HG03342 (cell line): ENCODE results near the gene RELA.
"Not testable (repeated sequence)": the region's sequence is repeated elsewhere in the genome, so short reads cannot be mapped to it uniquely, and the experiment has no call there.

ENCODE experiments used
- ATAC-seq: cut with Tn5 transposase; IDR thresholded peaks from one replicate; pipeline ENCODE4 v1.9.1; 2021; ENCODE audit warnings: mild to moderate bottlenecking, moderate library complexity; ENCODE audit not compliant: unreplicated experiment

Gene RELA

DNA sequence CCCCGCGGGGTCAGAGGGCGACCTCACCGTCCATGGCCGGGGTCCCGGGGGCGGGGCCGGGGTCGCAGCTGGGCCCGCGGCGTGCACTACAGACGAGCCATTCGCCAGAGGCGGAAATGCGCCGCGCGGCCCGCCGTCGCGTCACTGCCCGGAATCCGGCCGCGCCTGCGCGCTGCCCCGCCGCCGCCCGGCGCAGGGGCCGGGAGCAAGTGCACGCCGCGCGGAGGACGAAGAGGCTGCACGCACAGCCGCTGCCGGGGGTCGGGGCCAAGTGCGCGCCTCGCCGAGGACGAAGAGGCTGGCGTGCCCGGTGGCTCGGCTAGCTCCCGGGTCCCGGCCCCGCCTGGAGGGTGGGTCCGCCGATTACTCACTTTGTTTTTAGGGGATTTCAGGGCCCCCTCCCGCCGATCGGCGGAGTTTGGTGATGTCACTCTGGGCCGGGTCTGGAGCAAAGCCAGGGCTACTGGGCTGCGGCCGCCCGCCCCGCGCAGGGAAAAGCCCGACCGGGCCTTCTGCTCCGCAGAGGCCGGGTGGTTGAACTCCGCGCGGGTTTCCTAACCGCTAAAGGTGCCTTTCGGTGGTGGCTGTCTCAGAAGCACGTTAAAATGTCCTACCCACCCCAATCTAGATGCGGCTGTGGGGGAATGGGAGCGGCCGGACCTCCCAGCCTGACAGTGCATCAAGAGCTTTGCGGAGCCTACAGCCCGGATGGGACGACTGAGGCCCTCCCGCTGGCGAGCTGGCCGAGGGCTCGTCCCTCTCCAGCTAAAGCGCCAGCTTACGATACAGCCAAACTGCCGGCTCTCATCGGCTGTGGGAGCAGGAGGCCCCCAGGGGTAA, at the start of gene RELA:
Gene RELA, minus strand, starts transcription at position 118 of the 840 bp plus-strand sequence. Its CDS starts 84 bp downstream, at position 34.
- peak; percentile 75 for ATAC-seq

DNA sequence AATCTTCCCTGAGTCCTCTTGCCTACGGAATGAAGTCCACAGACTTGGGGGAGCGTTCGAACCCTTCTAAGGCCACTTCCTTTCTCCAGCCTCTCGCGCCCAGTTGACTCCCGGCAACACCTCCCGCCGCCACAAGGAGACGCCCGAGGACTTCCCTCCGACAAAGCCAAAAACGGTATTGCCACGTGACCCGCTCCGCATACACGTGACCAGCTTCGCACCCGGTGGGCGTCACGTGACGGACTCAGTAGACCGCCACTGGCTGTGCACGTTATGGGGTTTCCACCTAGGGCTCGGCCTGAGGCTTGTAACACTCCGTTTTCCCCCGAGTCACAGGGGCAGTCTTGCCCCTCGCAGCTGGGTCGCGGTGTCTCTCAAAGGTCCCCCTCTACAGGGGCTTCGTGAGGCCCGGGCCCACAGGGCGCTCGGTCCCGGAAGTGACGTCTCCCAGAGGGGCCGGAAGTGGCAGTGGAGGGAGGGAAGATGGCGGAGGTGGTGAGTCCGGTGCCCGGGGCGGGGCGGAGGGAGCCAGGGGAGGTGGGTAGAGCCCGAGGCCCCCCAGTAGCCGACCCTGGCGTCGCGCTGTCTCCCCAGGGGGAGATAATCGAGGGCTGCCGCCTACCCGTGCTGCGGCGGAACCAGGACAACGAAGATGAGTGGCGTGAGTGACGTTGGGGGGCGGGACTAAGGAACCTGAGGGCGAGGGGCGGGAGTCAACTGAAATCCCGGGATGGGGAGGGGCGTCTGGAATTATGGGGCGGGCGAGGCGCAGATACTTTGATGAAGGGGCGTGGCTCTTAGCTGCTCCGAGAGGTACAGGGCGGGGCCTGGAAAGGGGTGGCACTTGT, 49.3 kb upstream of the RELA start, which contains the start of gene KAT5:
Gene KAT5, plus strand, starts transcription at position 468 of the 848 bp plus-strand sequence. Its CDS starts 16 bp downstream, at position 484.
- peak; percentile 79 for ATAC-seq

DNA sequence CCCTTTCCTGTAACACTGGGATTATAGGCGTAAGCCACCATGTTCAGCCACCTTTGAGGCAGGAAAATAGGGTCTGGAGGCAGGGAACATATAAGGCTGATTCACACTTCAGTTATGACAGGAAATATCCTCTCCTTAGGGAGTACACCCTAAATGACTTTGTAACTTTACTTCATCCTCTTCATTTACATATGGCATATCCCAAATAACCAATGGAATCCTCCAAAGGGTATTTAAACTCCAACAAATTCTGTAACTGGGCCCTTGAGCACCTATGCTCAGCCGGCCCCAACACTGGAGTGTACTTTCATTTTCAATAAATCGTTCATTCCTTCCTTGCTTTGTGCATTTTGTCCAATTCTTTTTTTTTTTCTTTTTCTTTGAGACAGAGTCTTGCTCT, 47.7 kb upstream of the RELA start:
- no peak for ATAC-seq

DNA sequence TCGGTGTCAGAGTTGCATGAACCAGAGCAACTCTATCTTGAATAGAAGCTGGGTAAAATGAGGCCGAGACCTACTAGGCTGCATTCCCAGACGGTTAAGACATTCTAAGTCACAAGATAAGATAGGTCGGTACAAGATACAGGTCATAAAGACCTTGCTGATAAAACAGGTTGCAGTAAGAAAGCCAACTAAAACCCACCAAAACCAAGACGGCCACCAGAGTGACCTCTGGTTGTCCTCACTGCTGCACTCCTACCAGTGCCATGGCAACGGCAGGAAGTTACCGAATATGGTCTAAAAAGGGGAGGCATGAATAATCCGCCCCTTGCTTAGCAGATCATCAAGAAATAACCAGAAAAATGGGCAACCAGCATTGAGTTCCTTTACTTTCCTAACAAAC, 46.9 kb upstream of the RELA start:
- ATAC-seq: no peak

DNA sequence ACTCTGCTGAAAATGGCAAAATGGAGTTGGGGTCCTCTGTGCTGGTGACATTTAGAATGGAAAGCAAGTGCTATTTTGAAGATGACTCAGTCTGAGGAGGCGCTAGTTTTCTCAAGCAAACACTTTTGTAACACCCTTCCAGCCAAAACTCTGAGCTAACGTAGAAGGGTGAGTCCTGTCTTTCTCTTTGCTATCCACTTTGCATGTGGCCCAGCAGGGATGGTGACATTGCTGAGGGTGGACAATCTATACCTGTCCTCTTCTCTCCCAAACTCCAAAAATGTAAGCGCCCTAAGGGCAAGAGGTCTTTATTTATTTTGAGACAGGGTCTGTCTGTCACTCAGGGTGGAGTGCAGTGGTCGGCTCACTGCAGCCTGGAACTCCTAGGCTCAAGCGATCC, 45.7 kb upstream of the RELA start:
- ATAC-seq: no peak

DNA sequence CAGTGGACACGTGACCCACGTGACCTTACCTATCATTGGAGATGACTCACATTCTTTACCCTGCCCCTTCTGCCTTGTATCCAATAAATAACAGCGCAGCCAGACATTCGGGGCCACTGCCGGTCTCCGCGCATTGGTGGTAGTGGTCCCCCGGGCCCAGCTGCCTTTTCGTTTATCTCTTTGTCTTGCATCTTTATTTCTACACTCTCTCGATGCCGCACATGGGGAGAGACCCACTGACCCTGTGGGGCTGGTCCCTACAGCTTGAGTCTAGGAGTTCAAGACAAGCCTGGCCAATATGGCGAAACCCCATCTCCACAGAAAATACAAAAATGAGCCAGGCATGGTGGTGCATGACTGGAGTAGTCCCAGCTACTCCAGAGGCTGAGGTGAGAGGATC, 44.3 kb upstream of the RELA start:
- not testable (repeated sequence) for ATAC-seq

DNA sequence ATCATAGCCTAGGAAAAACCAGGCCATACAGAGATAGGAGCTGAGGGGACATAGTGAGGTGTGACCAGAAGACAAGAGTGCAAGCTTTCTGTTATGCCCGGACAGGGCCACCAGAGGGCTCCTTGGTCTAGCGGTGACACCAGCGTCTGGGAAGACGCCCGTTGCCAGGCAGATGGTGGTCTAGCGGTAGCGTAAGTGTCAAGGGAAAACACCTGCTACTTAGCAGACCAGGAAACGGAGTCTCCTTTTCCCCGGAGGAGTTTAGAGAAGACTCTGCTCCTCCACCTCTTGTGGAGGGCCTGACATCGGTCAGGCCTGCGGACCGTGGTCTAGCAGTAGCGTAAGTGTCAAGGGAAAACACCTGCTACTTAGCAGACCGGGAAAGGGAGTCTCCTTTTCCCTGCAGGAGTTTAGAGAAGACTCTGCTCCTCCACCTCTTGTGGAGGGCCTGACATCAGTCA, 43.6 kb upstream of the RELA start:
- not testable (repeated sequence) for ATAC-seq

DNA sequence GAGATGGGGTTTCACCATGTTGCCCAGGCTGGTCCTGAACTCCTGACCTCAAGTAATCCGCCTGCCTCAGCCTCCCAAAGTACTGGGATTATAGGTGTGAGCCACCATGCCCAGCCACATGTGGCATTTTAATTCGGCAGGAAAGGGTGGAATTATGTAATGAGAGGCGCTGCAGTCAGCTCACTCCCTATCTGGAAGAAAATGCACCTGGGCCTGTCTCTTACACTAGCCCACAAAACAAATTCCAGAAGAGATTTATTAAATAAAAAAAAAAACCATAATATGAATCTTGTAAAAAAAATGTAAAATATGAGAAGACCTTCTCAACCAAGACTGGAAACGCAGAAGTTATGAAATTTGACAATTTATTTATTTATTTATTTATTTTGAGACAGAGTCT, 41.1 kb upstream of the RELA start:
- ATAC-seq: no peak

DNA sequence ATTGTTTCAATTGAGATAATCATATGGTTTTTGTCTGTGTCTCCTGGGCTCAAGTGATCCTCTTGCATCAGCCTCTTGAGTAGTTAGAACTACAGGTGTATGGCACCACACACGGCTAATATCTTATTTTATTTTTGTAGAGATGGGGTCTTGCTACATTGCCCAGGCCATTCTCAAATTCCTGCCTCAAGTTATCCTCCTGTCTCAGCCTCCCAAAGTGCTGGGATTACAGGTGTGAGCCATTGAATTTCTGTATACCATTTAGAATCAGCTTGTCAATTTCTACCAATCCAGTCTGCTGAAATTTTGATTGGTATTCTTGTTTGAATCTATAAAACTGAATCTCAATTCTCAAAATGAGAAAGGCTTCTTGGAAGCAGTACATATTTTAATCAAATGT, 39.0 kb upstream of the RELA start:
- no peak for ATAC-seq

DNA sequence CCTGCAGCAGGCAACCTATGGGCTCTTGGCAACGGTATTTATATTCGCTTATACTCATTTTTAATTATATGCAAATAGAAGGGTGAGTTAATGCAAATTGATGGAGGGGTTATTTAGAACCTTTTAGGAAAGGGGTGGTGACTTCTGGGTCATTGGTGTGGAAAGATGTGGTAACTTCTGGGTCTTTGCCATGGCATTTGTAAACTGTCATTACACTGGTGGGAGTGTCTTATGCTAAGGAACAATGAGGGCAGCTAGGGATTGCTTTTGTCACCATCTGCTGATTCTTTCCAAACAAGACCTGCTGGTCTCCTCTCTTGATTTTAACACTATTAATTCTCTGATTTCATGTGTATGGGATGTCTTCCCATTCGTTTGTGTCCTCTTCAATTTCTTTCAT, 37.7 kb upstream of the RELA start:
- no peak for ATAC-seq

DNA sequence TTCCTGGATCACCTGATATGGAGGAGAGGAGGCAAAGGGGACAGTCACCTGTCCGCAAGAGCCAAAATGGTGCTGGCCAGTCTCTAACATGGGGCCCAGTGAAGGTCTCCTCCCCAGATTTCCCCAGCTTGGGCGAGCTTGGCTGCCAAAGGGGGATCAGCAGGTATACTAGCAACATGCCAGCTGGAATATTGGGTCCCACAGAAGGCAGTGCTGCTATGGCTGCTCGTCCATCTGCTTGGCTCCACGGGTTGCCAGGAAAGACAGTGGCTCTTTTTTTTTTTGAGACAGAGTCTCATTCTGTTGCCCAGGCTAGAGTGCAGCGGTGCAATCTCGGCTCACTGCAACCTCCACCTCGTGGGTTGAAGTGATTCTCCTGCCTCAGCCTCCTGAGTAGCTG, 36.6 kb upstream of the RELA start:
- no peak for ATAC-seq

DNA sequence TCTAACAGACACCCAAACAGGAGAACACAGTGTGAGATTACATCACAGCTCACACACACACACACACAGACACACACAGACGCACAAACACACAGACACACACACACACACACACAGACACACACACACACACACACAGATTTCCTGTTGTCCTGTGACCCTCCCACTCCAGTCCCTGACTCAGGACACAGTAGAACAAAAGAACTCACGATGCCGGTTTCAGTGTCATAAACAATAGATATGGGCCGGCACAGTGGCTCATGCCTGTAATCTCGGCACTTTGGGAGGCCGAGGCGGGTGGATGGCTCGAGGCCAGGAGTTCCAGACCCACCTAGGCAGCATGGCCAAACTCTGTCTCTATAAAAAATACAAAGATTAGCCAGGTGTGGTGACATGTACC, 35.5 kb upstream of the RELA start:
- no peak for ATAC-seq

DNA sequence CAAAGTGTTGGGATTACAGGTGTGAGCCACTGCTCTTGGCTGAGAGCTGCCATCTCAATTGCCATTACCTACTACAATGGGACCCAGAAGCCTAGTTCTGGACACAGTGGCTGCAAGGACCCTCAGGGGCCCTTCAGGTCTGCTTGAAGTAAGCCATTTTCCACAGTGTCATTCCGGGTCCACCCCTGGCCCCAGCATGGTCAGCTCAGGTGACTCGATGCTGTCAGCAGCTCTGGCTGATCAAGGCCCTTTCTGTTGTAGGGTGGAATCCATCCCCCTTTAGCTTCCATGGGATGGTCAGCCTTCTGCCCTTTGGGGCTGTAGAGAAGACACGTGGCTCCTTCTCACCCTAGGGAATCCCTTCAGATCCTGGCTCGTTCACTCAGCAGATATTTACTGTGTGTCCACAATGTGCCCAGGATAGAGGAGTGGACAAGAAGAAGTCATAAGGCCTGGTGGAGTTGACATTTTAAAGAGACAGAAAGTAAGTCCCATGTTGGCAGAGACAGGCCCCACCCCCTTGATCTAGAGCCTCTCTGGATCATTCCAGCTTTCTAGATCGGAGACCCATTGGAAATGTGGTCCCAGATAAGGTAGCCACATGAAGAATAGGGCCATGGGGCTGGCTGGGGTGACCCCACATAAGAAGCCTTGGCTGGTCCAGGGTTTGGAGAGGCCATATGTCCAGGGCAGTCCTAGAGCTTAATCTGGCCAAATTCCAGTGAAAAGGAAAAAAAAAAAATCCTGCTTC, 34.3 kb upstream of the RELA start:
- ATAC-seq: no peak

DNA sequence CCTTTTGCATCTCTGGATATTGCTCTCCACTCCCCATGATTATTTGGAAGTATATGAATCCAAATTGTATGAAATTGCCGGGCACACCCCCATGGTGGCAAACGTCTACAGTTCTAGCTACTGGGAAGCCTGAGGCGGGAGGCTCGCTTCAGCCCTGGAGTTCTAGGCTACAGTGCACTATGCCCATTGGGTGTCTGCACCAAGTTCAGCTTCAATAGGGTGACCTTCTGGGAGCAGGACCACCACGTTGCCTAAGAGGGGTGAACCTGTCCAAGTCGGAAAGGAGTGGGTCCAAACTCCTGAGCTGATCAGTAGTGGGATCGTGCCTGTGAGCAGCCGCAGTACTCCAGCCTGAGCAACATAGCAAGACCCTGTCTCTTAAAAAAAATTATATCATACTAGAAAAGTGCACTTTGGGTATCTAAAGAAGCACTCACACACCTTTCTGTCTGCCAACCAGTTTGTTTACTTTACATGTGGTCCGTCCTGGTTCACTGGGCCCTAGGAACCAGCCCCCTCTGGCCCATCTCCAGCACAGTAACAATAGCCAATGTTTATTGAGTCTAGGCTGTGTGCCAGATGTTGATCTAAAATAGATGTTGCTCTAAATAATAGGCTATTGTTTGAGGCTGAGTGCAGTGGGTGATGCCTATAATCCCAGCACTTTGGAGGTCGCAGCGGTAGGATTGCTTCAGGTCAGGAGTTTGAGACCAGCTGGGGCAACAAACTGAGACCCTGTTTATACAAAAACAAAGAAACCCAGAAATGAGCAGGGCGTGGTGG, 32.9 kb upstream of the RELA start:
- no peak for ATAC-seq

DNA sequence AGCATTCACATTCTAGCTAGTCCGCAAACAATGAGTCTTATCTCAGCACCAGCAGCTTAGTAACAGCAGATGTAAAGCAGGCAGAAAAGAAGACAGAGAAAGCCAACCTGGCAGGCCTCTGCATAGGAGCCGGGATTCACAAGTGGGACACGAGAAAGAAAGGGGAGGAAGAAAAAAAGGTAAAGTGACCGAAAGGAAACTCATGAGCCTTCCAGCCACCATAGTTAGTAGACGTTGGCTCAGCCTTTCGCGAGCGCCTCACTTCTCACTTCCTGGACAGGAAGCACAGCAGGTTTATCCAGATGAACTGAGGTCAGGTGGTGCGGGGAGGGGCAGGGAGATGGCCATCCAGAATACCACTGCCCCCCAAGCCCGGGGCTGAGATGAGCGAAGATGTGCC, 29.7 kb upstream of the RELA start:
- ATAC-seq: no peak

DNA sequence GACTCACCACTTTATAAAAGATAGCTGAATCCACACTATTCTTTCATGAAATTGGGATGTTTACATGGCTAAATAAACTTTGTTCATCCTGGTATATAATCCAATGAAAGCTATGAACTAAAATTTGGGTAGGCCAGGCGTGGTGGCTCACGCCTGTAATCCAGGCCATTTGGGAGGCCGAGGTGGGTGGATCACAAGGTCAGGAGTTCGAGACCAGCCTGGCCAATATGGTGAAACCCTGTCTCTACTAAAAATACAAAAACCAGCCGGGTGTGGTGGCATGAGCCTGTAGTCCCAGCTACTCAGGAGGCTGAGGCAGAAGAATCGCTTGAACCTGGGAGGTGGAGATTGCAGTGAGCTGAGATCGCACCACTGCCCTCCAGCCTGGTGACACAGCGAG, 29.1 kb upstream of the RELA start:
- ATAC-seq: not testable (repeated sequence)

DNA sequence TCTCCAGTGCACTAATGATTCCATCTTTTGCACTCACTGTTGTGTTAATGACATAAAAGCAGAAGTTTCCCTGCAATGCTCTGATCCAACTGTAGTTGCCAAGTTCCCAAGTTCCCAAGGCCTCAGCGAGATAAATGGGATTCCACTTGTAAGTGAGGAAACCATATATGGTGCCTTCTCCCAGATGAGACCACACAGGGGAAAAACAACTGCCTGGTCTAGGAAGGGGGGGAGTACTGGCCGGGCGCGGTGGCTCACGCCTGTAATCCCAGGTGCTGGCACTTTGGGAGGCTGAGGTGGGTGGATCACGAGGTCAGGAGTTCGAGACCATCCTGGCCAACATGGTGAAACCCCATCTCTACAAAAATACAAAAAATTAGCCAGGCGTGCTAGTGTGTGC, 23.3 kb upstream of the RELA start:
- ATAC-seq: no peak

DNA sequence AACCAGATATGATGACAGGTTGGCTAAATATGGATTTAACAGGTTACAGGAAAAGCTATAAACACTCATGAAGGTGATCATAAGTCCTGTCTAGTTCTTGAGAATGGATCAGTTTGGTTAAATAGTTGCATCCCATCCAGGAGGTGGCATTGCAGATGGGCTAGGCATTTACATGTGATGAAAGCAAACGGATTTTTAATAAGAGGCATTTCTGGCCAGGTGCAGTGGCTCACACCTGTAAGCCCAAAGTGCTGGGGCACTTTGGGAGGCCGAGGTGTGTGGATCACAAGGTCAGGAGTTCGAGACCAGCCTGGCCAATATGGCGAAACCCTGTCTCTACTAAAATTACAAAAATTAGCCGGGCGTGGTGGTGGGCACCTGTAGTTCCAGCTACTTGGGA, 20.8 kb upstream of the RELA start:
- ATAC-seq: not testable (repeated sequence)

DNA sequence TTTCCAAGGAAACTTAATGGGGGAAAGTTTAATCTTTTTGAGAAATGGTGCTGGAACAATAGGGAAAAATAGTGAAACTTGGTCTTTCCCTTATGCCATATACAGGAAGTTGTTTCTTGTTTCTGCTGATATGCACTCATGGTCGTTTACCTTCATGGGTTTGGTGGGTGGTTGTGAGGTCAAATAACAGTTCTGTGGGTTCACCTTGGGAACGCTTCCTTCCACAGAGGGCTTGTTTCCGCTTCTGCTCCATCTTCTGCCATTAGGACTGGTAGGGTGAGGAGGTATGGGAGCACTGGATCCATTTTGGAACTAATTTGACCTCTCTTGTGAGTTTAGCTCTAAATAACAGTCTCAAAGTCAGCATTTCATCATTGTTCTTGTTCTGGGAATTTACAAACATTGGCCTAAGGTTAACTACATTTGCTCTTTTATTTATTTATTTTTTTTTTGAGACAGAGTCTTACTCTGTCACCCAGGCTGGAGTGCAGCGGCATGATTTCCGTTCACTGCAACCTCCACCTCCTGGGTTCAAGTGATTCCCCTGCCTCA, 17.6 kb upstream of the RELA start:
- ATAC-seq: no peak

DNA sequence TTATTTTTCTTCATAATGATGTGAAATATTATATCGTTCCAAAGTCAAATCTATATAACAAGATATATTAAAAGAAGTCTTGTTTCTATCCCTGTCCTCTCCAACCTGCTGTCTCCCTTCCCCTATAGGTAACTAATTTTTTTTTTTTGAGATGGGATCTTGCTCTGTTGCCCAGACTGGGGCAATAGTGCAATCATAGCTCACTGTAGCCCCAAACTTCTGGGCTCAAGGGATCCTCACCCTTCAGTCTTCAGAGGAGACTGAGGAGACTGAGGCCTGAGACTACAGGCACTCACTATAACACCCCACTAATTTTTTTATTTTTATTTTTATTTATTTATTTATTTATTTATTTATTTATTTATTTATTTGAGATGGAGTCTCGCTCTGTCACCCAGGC, 10.3 kb upstream of the RELA start:
- no peak for ATAC-seq
